ENCODE data around the gene CRTC1. TPM values are rescaled to one million over a fixed set of nuclear protein-coding genes. Genes with fewer than 3 reads are reported as not detected.

Gene CRTC1
- total and polyA plus RNA-seq, 4 donors = 1.5 to 3.5 (median 1.9) TPM

GRCh38 chr19:18781885-18782527, 98.5 kb downstream of the CRTC1 start:
- Histone ChIP-seq H3K4me1 (ENCODE audit: control insufficient read depth in 4 of 4, insufficient read depth in 4 of 4, low read length in 3 of 4) (peaks cover 0 to 1% (median 0%) of the 10 kb centered on the region in 4 donors), H3K27me3 (ENCODE audit: control insufficient read depth in 4 of 4, insufficient read depth in 4 of 4, low read length in 3 of 4) (peaks cover 0 to 2% (median 0%) of the 10 kb centered on the region in 4 donors), H3K4me3 (ENCODE audit: low read depth in 1 of 3, low read length in 3 of 3) (no peak overlapping the region), H3K9ac (ENCODE audit: low read depth in 1 of 2, low read length in 2 of 2) (no peak overlapping the region), H3K27ac (ENCODE audit: low read depth in 1 of 2, low read length in 2 of 2) (no peak overlapping the region), H3K9me3 (ENCODE audit: control insufficient read depth in 4 of 4, low read length in 3 of 4) (no peaks in the 10 kb centered on the region), H3K36me3 (ENCODE audit: control insufficient read depth in 4 of 4, insufficient read depth in 3 of 4, low read depth in 1 of 4, low read length in 3 of 4) (no peaks in the 10 kb centered on the region)
- DNase-seq (ENCODE audit: low spot score) = no peak
- 73% methylated on average over 20 of the region's 20 CpGs for WGBS
- no peak for TF ChIP-seq HNF4G (IDR thresholded peaks at IDR 0.05)
- no peak for TF ChIP-seq HNF4A (conservative IDR thresholded peaks at IDR 0.05)
- TF ChIP-seq RXRA (IDR thresholded peaks at IDR 0.05) = no peak
- no peak for TF ChIP-seq ATF3 (IDR thresholded peaks at IDR 0.05)
- TF ChIP-seq EGR1 (IDR thresholded peaks at IDR 0.05; ENCODE audit: low read depth in 2 of 2) = no peak
- TF ChIP-seq CTCF (IDR thresholded peaks at IDR 0.05; ENCODE audit: low read depth, low read length, missing input control) = no peak
- no peak for TF ChIP-seq ZBTB33 (IDR thresholded peaks at IDR 0.05)

GRCh38 chr19:18782559-18783225, 99.2 kb downstream of the CRTC1 start:
- H3K4me1 ChIP-seq (ENCODE audit: control insufficient read depth in 4 of 4, insufficient read depth in 4 of 4, low read length in 3 of 4) = peaks cover 0 to 3% (median under 1%) of the 10 kb centered on the region in 4 donors
- H3K9me3 ChIP-seq (ENCODE audit: control insufficient read depth in 4 of 4, low read length in 3 of 4) = no peaks in the 10 kb centered on the region
- no peaks in the 10 kb centered on the region for H3K36me3 ChIP-seq (ENCODE audit: control insufficient read depth in 4 of 4, insufficient read depth in 3 of 4, low read depth in 1 of 4, low read length in 3 of 4)
- 89% methylated on average over 22 of the region's 22 CpGs for WGBS
- no peak overlapping the region for H3K4me3 ChIP-seq (ENCODE audit: low read depth in 1 of 3, low read length in 3 of 3)
- no peak for DNase-seq (ENCODE audit: low spot score)
- peaks cover 0 to 3% (median under 1%) of the 10 kb centered on the region in 4 donors for H3K27me3 ChIP-seq (ENCODE audit: control insufficient read depth in 4 of 4, insufficient read depth in 4 of 4, low read length in 3 of 4)
- H3K27ac ChIP-seq (ENCODE audit: low read depth in 1 of 2, low read length in 2 of 2) = no peak overlapping the region
- H3K9ac ChIP-seq (ENCODE audit: low read depth in 1 of 2, low read length in 2 of 2) = no peak overlapping the region
- TF ChIP-seq REST (IDR thresholded peaks at IDR 0.05) (no peak), YY1 (IDR thresholded peaks at IDR 0.05) (no peak), JUND (IDR thresholded peaks at IDR 0.05) (no peak), FOXA2 (IDR thresholded peaks at IDR 0.05) (no peak), SP1 (IDR thresholded peaks at IDR 0.05) (no peak), CTCF (IDR thresholded peaks at IDR 0.05; ENCODE audit: low read depth, low read length, missing input control) (no peak), RXRA (IDR thresholded peaks at IDR 0.05) (no peak), TAF1 (conservative IDR thresholded peaks at IDR 0.05) (no peak), HNF4G (IDR thresholded peaks at IDR 0.05) (no peak), GABPA (IDR thresholded peaks at IDR 0.05 in 1 of 2, conservative IDR thresholded peaks at IDR 0.05 in 1 of 2) (no peak), ZBTB33 (IDR thresholded peaks at IDR 0.05) (no peak), HNF4A (conservative IDR thresholded peaks at IDR 0.05) (no peak), NR2F2 (IDR thresholded peaks at IDR 0.05) (no peak), ATF3 (IDR thresholded peaks at IDR 0.05) (no peak), MAX (IDR thresholded peaks at IDR 0.05) (no peak), FOXA1 (IDR thresholded peaks at IDR 0.05) (no peak)

All from liver (tissue), 9 donors.